Measurements from ENCODE around the gene MYLK4.

GRCh38 chr6:2639167-2639566 lies 111.6 kb downstream of the MYLK4 start:
- TF ChIP-seq CTCF (IDR thresholded peaks at IDR 0.05): no peak
- no peak for TF ChIP-seq POLR2A (IDR thresholded peaks at IDR 0.05)

Data from breast epithelium (tissue), 3 donors.